Adipose tissue (tissue), 3 donors: ENCODE measurements around the gene COMMD10. TPM values are rescaled to one million over a fixed set of nuclear protein-coding genes. Genes with fewer than 3 reads are reported as not detected.
"Not testable (repeated sequence)": the region's sequence is repeated elsewhere in the genome, so short reads cannot be mapped to it uniquely, and the experiment has no call there.

ENCODE experiments used
- H3K27ac ChIP-seq: one replicate; pipeline ENCODE4 v1.5.1; 2013; ENCODE audit warnings: low read depth, low read length
- WGBS, 3 donors: extraction: QIAGEN DNeasy Blood & Tissue Kit; methylation state at CpG; one replicate each; pipeline ENCODE4 v1.1.7; 2013; 5-methylcytosine and 5-hydroxymethylcytosine counted together
- polyA plus RNA-seq, 3 donors: library from polyadenylated mRNA; stranded (reverse); fragments of 200-250 nt; gene quantifications; one replicate each; pipeline ENCODE4 v1.2.3, GENCODE V29; 2013
- donor health status: healthy with polysubstance abuse.
- donor health status: Bipolar disorder and iron deficiency.
- donor health status: healthy.

Gene COMMD10
- polyA plus RNA-seq = 10 to 100 TPM; 10.8 to 27.0 (median 14.9) TPM

- WGBS, 3 donors = 0 to 1% (median 0%) methylated on average over 65 of the region's 65 CpGs
- peak within 1 kb of the TSS; percentile 80 for H3K27ac ChIP-seq
These were observed at the start of gene COMMD10 for GRCh38 chr5:116084871-116085715. Gene COMMD10 (plus strand): TSS chr5:116085025.

- WGBS, 3 donors = 58 to 87% (median 83%) methylated on average over 5 of the region's 5 CpGs
- no peak overlapping the region for H3K27ac ChIP-seq
These were observed 49.7 kb upstream of the COMMD10 start for GRCh38 chr5:116035123-116035522.

- H3K27ac ChIP-seq = no peak overlapping the region
- 66 to 76% (median 67%) methylated on average over 3 of the region's 3 CpGs for WGBS, 3 donors
These were observed 47.5 kb upstream of the COMMD10 start for GRCh38 chr5:116037236-116037822.

GRCh38 chr5:116038817-116039216 lies 46.0 kb upstream of the COMMD10 start:
- H3K27ac ChIP-seq = no peak overlapping the region
- WGBS, 3 donors = 53 to 65% (median 57%) methylated on average over 3 of the region's 3 CpGs

- H3K27ac ChIP-seq = no peak overlapping the region
These were observed 42.5 kb upstream of the COMMD10 start for GRCh38 chr5:116042375-116042774.

GRCh38 chr5:116044073-116044472 lies 40.8 kb upstream of the COMMD10 start:
- WGBS, 3 donors = 58 to 74% (median 73%) methylated on average over 3 of the region's 3 CpGs
- H3K27ac ChIP-seq = no peak overlapping the region

GRCh38 chr5:116045821-116046220 lies 39.0 kb upstream of the COMMD10 start:
- WGBS, 3 donors = 77 to 86% (median 83%) methylated on average over 2 of the region's 2 CpGs

GRCh38 chr5:116046261-116046660 lies 38.6 kb upstream of the COMMD10 start:
- no peak overlapping the region for H3K27ac ChIP-seq
- 84 to 93% (median 84%) methylated on average over 3 of the region's 3 CpGs for WGBS, 3 donors

More at GRCh38 chr5:116045821-116046220, 39.0 kb upstream of the COMMD10 start:
- H3K27ac ChIP-seq = no peak overlapping the region

- H3K27ac ChIP-seq = no peak overlapping the region
- WGBS, 3 donors = 83 to 90% (median 88%) methylated on average over 2 of the region's 2 CpGs
These were observed 38.0 kb upstream of the COMMD10 start for GRCh38 chr5:116046823-116047222.

- H3K27ac ChIP-seq = no peak overlapping the region
- 77 to 87% (median 86%) methylated on average over 13 of the region's 13 CpGs for WGBS, 3 donors
These were observed 26.4 kb upstream of the COMMD10 start for GRCh38 chr5:116058346-116058936.

GRCh38 chr5:116062352-116062751 lies 22.5 kb upstream of the COMMD10 start:
- WGBS, 3 donors = 63 to 91% (median 89%) methylated on average over 2 of the region's 2 CpGs
- H3K27ac ChIP-seq = no peak overlapping the region

- H3K27ac ChIP-seq = no peak overlapping the region
- 82 to 86% (median 84%) methylated on average over 3 of the region's 3 CpGs for WGBS, 3 donors
These were observed 20.9 kb upstream of the COMMD10 start for GRCh38 chr5:116063950-116064349.

GRCh38 chr5:116068028-116068632 lies 16.7 kb upstream of the COMMD10 start:
- WGBS, 3 donors = 16 to 29% (median 27%) methylated on average over 4 of the region's 4 CpGs
- no peak overlapping the region for H3K27ac ChIP-seq

- no peak overlapping the region for H3K27ac ChIP-seq
- 96 to 100% (median 99%) methylated on average over 1 of the region's 1 CpG for WGBS, 3 donors
These were observed 13.6 kb upstream of the COMMD10 start for GRCh38 chr5:116071211-116071610.

- no peak overlapping the region for H3K27ac ChIP-seq
- 48 to 55% (median 51%) methylated on average over 6 of the region's 6 CpGs for WGBS, 3 donors
These were observed 9.5 kb upstream of the COMMD10 start for GRCh38 chr5:116075191-116075831.

- 51 to 79% (median 73%) methylated on average over 1 of the region's 1 CpG for whole genome bisulfite sequencing, 3 donors
- no peak overlapping the region for H3K27ac ChIP-seq
These were observed 8.3 kb upstream of the COMMD10 start for GRCh38 chr5:116076496-116076895.

- H3K27ac ChIP-seq = no peak overlapping the region
- WGBS, 3 donors = 90 to 96% (median 91%) methylated on average over 5 of the region's 5 CpGs
These were observed 6.6 kb upstream of the COMMD10 start for GRCh38 chr5:116078199-116078598.

- WGBS, 3 donors = 8 to 24% (median 21%) methylated on average over 11 of the region's 11 CpGs
- no peak overlapping the region for H3K27ac ChIP-seq
These were observed 536 bp upstream of the COMMD10 start for GRCh38 chr5:116084287-116084691.

GRCh38 chr5:116086309-116086708 lies 1.5 kb downstream of the COMMD10 start:
- H3K27ac ChIP-seq = not testable (repeated sequence)
- 96 to 98% (median 98%) methylated on average over 11 of the region's 11 CpGs for WGBS, 3 donors
